Measurements from ENCODE around the gene SLC35F3.
"Not testable (repeated sequence)": the region's sequence is repeated elsewhere in the genome, so short reads cannot be mapped to it uniquely, and the experiment has no call there.

SLC35F3 gene

GRCh38 chr1:233904633-233905415 is at the start of gene SLC35F3:
Gene SLC35F3 (plus strand): TSS chr1:233904676.
- peak; percentile 92 for DNase-seq

GRCh38 chr1:233859446-233859845 is 45.0 kb upstream of the SLC35F3 start:
- DNase-seq, result no peak

GRCh38 chr1:233863901-233864545 is 40.5 kb upstream of the SLC35F3 start:
- no peak for DNase-seq

GRCh38 chr1:233864578-233864977 is 39.9 kb upstream of the SLC35F3 start:
- DNase-seq, result no peak

GRCh38 chr1:233865216-233865615 is 39.3 kb upstream of the SLC35F3 start:
- no peak for DNase-seq

- DNase-seq, result no peak
Observed at GRCh38 chr1:233865902-233866301, 38.6 kb upstream of the SLC35F3 start.

- DNase-seq, result no peak
Observed at GRCh38 chr1:233867028-233867427, 37.4 kb upstream of the SLC35F3 start.

- DNase-seq, result no peak
Observed at GRCh38 chr1:233868461-233868860, 36.0 kb upstream of the SLC35F3 start.

- no peak for DNase-seq
Observed at GRCh38 chr1:233869680-233870079, 34.8 kb upstream of the SLC35F3 start.

- no peak for DNase-seq
Observed at GRCh38 chr1:233873666-233874065, 30.8 kb upstream of the SLC35F3 start.

GRCh38 chr1:233879841-233880240 is 24.6 kb upstream of the SLC35F3 start:
- no peak for DNase-seq

- no peak for DNase-seq
Observed at GRCh38 chr1:233883671-233884070, 20.8 kb upstream of the SLC35F3 start.

- DNase-seq, result no peak
Observed at GRCh38 chr1:233884461-233885151, 19.9 kb upstream of the SLC35F3 start.

- peak; percentile 10 for DNase-seq
Observed at GRCh38 chr1:233885196-233885920, 19.1 kb upstream of the SLC35F3 start.

GRCh38 chr1:233891151-233891550 is 13.3 kb upstream of the SLC35F3 start:
- DNase-seq, result not testable (repeated sequence)

- DNase-seq, result no peak
Observed at GRCh38 chr1:233897325-233898162, 6.9 kb upstream of the SLC35F3 start.

GRCh38 chr1:233901495-233901894 is 3.0 kb upstream of the SLC35F3 start:
- DNase-seq, result no peak

- peak; percentile 45 for DNase-seq
Observed at GRCh38 chr1:233905416-233906051, 1.1 kb downstream of the SLC35F3 start.

GRCh38 chr1:233907151-233907550 is 2.7 kb downstream of the SLC35F3 start:
- DNase-seq, result peak; percentile 51

- no peak for DNase-seq
Observed at GRCh38 chr1:233908092-233908491, 3.6 kb downstream of the SLC35F3 start.

- peak; percentile 56 for DNase-seq
Observed at GRCh38 chr1:233909195-233909594, 4.7 kb downstream of the SLC35F3 start.

- DNase-seq, result no peak
Observed at GRCh38 chr1:233912447-233912846, 8.0 kb downstream of the SLC35F3 start.
